ENCODE measurements around the gene ACTG2.

The ACTG2 gene

GRCh38 chr2:73917696-73918207 is 24.9 kb downstream of the ACTG2 start:
- CTCF ChIA-PET, result interaction anchor here (0.9 to 8.1 kb wide), 6 partner anchors 7 to 94 kb away, joined by 3 to 72 read pairs (median 4); partner anchors contain the start of gene DGUOK
- POLR2A ChIA-PET, result no interaction called here
- DNase-seq (ENCODE audit: extremely low spot score), result no peak
- no peak for TF ChIP-seq CTCF (IDR thresholded peaks at IDR 0.05; ENCODE audit: control extremely low read depth, extremely low read depth, low read depth, missing control alignments)

GRCh38 chr2:73918856-73919255 is 26.0 kb downstream of the ACTG2 start:
- ChIA-PET CTCF (interaction anchor here (0.8 to 8.1 kb wide), 4 partner anchors 8 to 281 kb away, joined by 3 to 72 read pairs (median 3); partner anchors contain the start of gene DGUOK), POLR2A (no interaction called here)
- DNase-seq (ENCODE audit: extremely low spot score), result no peak
- no peak for TF ChIP-seq CTCF (IDR thresholded peaks at IDR 0.05; ENCODE audit: control extremely low read depth, extremely low read depth, low read depth, missing control alignments)

- POLR2A ChIA-PET, result no interaction called here
- no peak for TF ChIP-seq CTCF (IDR thresholded peaks at IDR 0.05; ENCODE audit: control extremely low read depth, extremely low read depth, low read depth, missing control alignments)
- no peak for DNase-seq (ENCODE audit: extremely low spot score)
- CTCF ChIA-PET, result interaction anchor here (8.1 kb wide), 1 partner anchor 9 kb away, joined by 72 read pairs; no protein-coding TSS in a partner anchor
Observed at GRCh38 chr2:73919596-73920228, 26.9 kb downstream of the ACTG2 start.

GRCh38 chr2:73920577-73921545 is 28.1 kb downstream of the ACTG2 start:
- TF ChIP-seq CTCF (IDR thresholded peaks at IDR 0.05; ENCODE audit: control extremely low read depth, extremely low read depth, low read depth, missing control alignments), result peak; percentile 20
- peak; percentile 49 for DNase-seq (ENCODE audit: extremely low spot score)
- ChIA-PET CTCF (interaction anchor here (0.7 to 8.1 kb wide), 15 partner anchors 10 to 251 kb away, joined by 3 to 72 read pairs (median 3); no protein-coding TSS in a partner anchor), POLR2A (interaction anchor here (0.5 to 0.6 kb wide), 2 partner anchors 9 to 47 kb away, joined by 3 read pairs; no protein-coding TSS in a partner anchor)

- ChIA-PET CTCF (interaction anchor here (0.8 to 8.1 kb wide), 14 partner anchors 11 to 250 kb away, joined by 3 to 72 read pairs (median 3); no protein-coding TSS in a partner anchor), POLR2A (no interaction called here)
- DNase-seq (ENCODE audit: extremely low spot score), result no peak
- TF ChIP-seq CTCF (IDR thresholded peaks at IDR 0.05; ENCODE audit: control extremely low read depth, extremely low read depth, low read depth, missing control alignments), result no peak
Observed at GRCh38 chr2:73921581-73921980, 28.8 kb downstream of the ACTG2 start.

- CTCF ChIA-PET, result interaction anchor here (2.2 to 8.1 kb wide), 2 partner anchors 12 to 14 kb away, joined by 5 to 72 read pairs; no protein-coding TSS in a partner anchor
Observed at GRCh38 chr2:73922681-73923080, 29.9 kb downstream of the ACTG2 start.

More at GRCh38 chr2:73922681-73923080, 29.9 kb downstream of the ACTG2 start:
- no peak for TF ChIP-seq CTCF (IDR thresholded peaks at IDR 0.05; ENCODE audit: control extremely low read depth, extremely low read depth, low read depth, missing control alignments)
- no peak for DNase-seq (ENCODE audit: extremely low spot score)
- POLR2A ChIA-PET, result no interaction called here

All from GM10248 (cell line).